A673 (cell line): ENCODE data around the gene C7orf57. TPM values are rescaled to one million over a fixed set of nuclear protein-coding genes. Genes with fewer than 3 reads are reported as not detected.
"Not testable (repeated sequence)": the region's sequence is repeated elsewhere in the genome, so short reads cannot be mapped to it uniquely, and the experiment has no call there.

ENCODE experiments used
- Bru-seq: library from RNA; stranded (reverse); fragments of 400-500 nt; gene quantifications from one replicate; lab custom pipeline; 2021; lab: Mats Ljungman, UMichigan
- BruChase-seq, 2 experiments: library from RNA; stranded (reverse); fragments of 400-500 nt; gene quantifications; one replicate each; lab custom pipeline; 2021; lab: Mats Ljungman, UMichigan
- BruUV-seq: library from RNA; stranded (reverse); fragments of 400-500 nt; replicated peaks from 2 replicates; lab custom pipeline; 2021; lab: Mats Ljungman, UMichigan
- CTCF ChIA-PET: fragments of 300-600 bp; sonication (Branson Sonifier 250); formaldehyde crosslinking; loops from one replicate; lab custom pipeline; 2022; ENCODE audit warnings: antibody characterized with exemption; lab: Charles Lee
- POLR2A ChIA-PET: fragments of 300-600 bp; sonication (Branson Sonifier 250); formaldehyde crosslinking; loops from one replicate; lab custom pipeline; 2022; ENCODE audit warnings: antibody characterized with exemption; ENCODE audit not compliant: low non-redundant PET; lab: Charles Lee
- DNase-seq: peaks from one replicate; pipeline ENCODE4 v3.0.0-alpha.2; 2015; ENCODE audit warnings: low spot score
- H3K27ac ChIP-seq: fragments of 200-600 bp; sonication (generic); 2 replicates; pipeline ENCODE4 v1.5.1; 2016; ENCODE audit warnings: mixed run types, low read depth, mild to moderate bottlenecking, mixed read lengths, antibody characterized with exemption, low read length; ENCODE audit not compliant: poor library complexity, severe bottlenecking
- H3K27me3 ChIP-seq: fragments of 200-600 bp; sonication (generic); replicated peaks from 2 replicates; pipeline ENCODE4 v1.6.1; 2017; ENCODE audit warnings: mixed run types, low read depth, mild to moderate bottlenecking, mixed read lengths, antibody characterized with exemption, low read length; ENCODE audit not compliant: insufficient read depth, poor library complexity
- H3K36me3 ChIP-seq: fragments of 200-600 bp; sonication (generic); 2 replicates; pipeline ENCODE4 v1.6.1; 2016; ENCODE audit warnings: mixed run types, mild to moderate bottlenecking, mixed read lengths, antibody characterized with exemption, low read length; ENCODE audit not compliant: insufficient read depth, poor library complexity, severe bottlenecking
- H3K4me1 ChIP-seq: fragments of 200-600 bp; sonication (generic); 2 replicates; pipeline ENCODE4 v1.6.1; 2017; ENCODE audit warnings: mixed run types, mild to moderate bottlenecking, mixed read lengths, antibody characterized with exemption, low read length; ENCODE audit not compliant: insufficient read depth, poor library complexity, severe bottlenecking
- H3K4me3 ChIP-seq: fragments of 200-600 bp; sonication (generic); 2 replicates; pipeline ENCODE4 v1.5.1; 2016; ENCODE audit warnings: low read depth, mixed run types, mild to moderate bottlenecking, mixed read lengths, low read length; ENCODE audit not compliant: poor library complexity, severe bottlenecking
- H3K9me3 ChIP-seq: fragments of 200-600 bp; sonication (generic); 2 replicates; pipeline ENCODE4 v1.6.1; 2016; ENCODE audit warnings: mixed run types, low read depth, mild to moderate bottlenecking, mixed read lengths, antibody characterized with exemption, low read length; ENCODE audit not compliant: poor library complexity, severe bottlenecking
- CTCF ChIP-seq: fragments of 300-800, 200-600 bp; sonication (generic); conservative IDR thresholded peaks from 2 replicates; pipeline ENCODE4 v1.5.1; 2017; ENCODE audit warnings: low read depth, mild to moderate bottlenecking, antibody characterized with exemption, low read length, moderate library complexity, mixed read lengths
- EZH2 ChIP-seq: fragments of 200-600 bp; sonication (generic); IDR thresholded peaks from 2 replicates; pipeline ENCODE4 v1.6.1; 2017; ENCODE audit warnings: borderline replicate concordance, low read depth, mild to moderate bottlenecking, mixed read lengths, antibody characterized with exemption, low read length; ENCODE audit not compliant: poor library complexity, severe bottlenecking
- intact Hi-C: fragments of 100-400 bp; cut with micrococcal nuclease; formaldehyde crosslinking; loops from one replicate; pipeline ENCODE4 v1.10.0; 2022; ENCODE audit not compliant: unreplicated experiment
- long read RNA-seq: library from polyadenylated mRNA; stranded (forward); transcript quantifications from one replicate; pipeline ENCODE4 v2.0.0, GENCODE V29; 2022
- total RNA-seq: library from RNA; stranded (reverse); gene quantifications from 2 replicates; pipeline ENCODE4 v1.2.3, GENCODE V29; 2021

Gene C7orf57
- total RNA-seq = not detected in 2 replicates
- Bru-seq, nascent RNA = percentile 14 among the genes with signal in this experiment
- BruChase-seq, experiment 1, labeled RNA remaining after a 2-hour chase = percentile 9 among the genes with signal in this experiment
- BruChase-seq, experiment 2, labeled RNA remaining after a 6-hour chase = percentile 10 among the genes with signal in this experiment
- long read RNA-seq = 0 reads

- no peak for TF ChIP-seq EZH2
- no peak for TF ChIP-seq CTCF
- Histone ChIP-seq H3K36me3 (no peaks in the 10 kb centered on the region), H3K27ac (no peak within 1 kb of the TSS), H3K4me1 (peaks cover 5% of the 10 kb centered on the region), H3K4me3 (peak within 1 kb of the TSS; percentile 33), H3K9me3 (no peaks in the 10 kb centered on the region), H3K27me3 (peaks cover 39% of the 10 kb centered on the region)
- POLR2A ChIA-PET = no interaction called here
- intact Hi-C loops = no loop called here
- peak; percentile 81 for DNase-seq
- BruUV-seq = no TSS peak
- CTCF ChIA-PET = no interaction called here
Observed at GRCh38 chr7:48035301-48035966, at the start of gene C7orf57. Gene C7orf57 (plus strand): TSS chr7:48035543. CDS start chr7:48036309, 766 bp downstream.

GRCh38 chr7:47988496-47989386 is 46.6 kb upstream of the C7orf57 start:
- intact Hi-C loops = no loop called here
- no peak overlapping the region for H3K4me3 ChIP-seq
- no peak for DNase-seq
- H3K27me3 ChIP-seq = no peaks in the 10 kb centered on the region
- H3K4me1 ChIP-seq = no peaks in the 10 kb centered on the region
- no peaks in the 10 kb centered on the region for H3K36me3 ChIP-seq
- CTCF ChIA-PET = interaction anchor here (2.1 kb wide), 1 partner anchor 122 kb away, joined by 6 read pairs; no protein-coding TSS in a partner anchor
- no TSS peak for BruUV-seq
- POLR2A ChIA-PET = no interaction called here
- H3K9me3 ChIP-seq = no peaks in the 10 kb centered on the region
- TF ChIP-seq EZH2 = no peak
- peak; percentile 54 for TF ChIP-seq CTCF
- H3K27ac ChIP-seq = no peak overlapping the region

- H3K36me3 ChIP-seq, H3K9me3 ChIP-seq, H3K27me3 ChIP-seq, CTCF ChIA-PET, intact Hi-C loops, BruUV-seq, H3K4me3 ChIP-seq, H3K4me1 ChIP-seq, H3K27ac ChIP-seq, DNase-seq, POLR2A ChIA-PET: not testable (repeated sequence)
Observed at GRCh38 chr7:47989607-47990400, 45.5 kb upstream of the C7orf57 start.
